HepG2 (cell line): ENCODE results near the gene SYNJ2. TPM values are rescaled to one million over a fixed set of nuclear protein-coding genes. Genes with fewer than 3 reads are reported as not detected.

ENCODE experiments used
- AKAP8 ChIP-seq: sonication (generic); formaldehyde crosslinking; IDR thresholded peaks from 2 replicates; pipeline ENCODE4 v1.5.1; 2020; ENCODE audit warnings: mild to moderate bottlenecking, missing genetic modification reagents
- CAMTA2 ChIP-seq: sonication (generic); formaldehyde crosslinking; IDR thresholded peaks from 2 replicates; pipeline ENCODE4 v1.4.0; 2020; ENCODE audit warnings: mild to moderate bottlenecking, missing genetic modification reagents, borderline replicate concordance
- ESRRA ChIP-seq: sonication (generic); formaldehyde crosslinking; IDR thresholded peaks from 2 replicates; pipeline ENCODE4 v1.5.1; 2020; ENCODE audit warnings: mild to moderate bottlenecking, low read depth, missing genetic modification reagents
- EZH2 ChIP-seq: conservative IDR thresholded peaks from 2 replicates; pipeline ENCODE4 v1.6.1; 2012; ENCODE audit warnings: mild to moderate bottlenecking, low read depth, low read length, moderate library complexity
- GFI1 ChIP-seq: sonication (generic); formaldehyde crosslinking; IDR thresholded peaks from 2 replicates; pipeline ENCODE4 v1.5.0; 2020; ENCODE audit warnings: missing genetic modification reagents, mild to moderate bottlenecking, borderline replicate concordance
- MAFF ChIP-seq: IDR thresholded peaks from 2 replicates; pipeline ENCODE4 v1.6.1; 2011; ENCODE audit warnings: low read depth, low read length, improper control_type of control experiment
- MAFG ChIP-seq: sonication (generic); formaldehyde crosslinking; IDR thresholded peaks from 2 replicates; pipeline ENCODE4 v1.5.1; 2020; ENCODE audit warnings: mild to moderate bottlenecking, missing genetic modification reagents
- MAFK ChIP-seq, 2 experiments: IDR thresholded peaks in 1 of 2; conservative IDR thresholded peaks in 1 of 2; 2 replicates each; pipeline ENCODE4 v1.6.1; 2011; ENCODE audit warnings: improper control_type of control experiment in 2 of 2, low read length in 2 of 2
- MAZ ChIP-seq, 2 experiments: sonication (generic) in 1 of 2; formaldehyde crosslinking in 1 of 2; IDR thresholded peaks; 2 replicates each; pipeline versions ENCODE4 v1.5.0 to v1.6.1; 2012 to 2020; ENCODE audit warnings: low read depth in 2 of 2, mild to moderate bottlenecking in 2 of 2, borderline replicate concordance in 1 of 2, improper control_type of control experiment in 1 of 2, low read length in 1 of 2, missing genetic modification reagents in 1 of 2, moderate library complexity in 1 of 2
- NCOA1 ChIP-seq: sonication (generic); formaldehyde crosslinking; IDR thresholded peaks from 2 replicates; pipeline ENCODE4 v1.9.0; 2021; ENCODE audit warnings: missing genetic modification reagents
- NR2C2 ChIP-seq: sonication (generic); formaldehyde crosslinking; IDR thresholded peaks from 2 replicates; pipeline ENCODE4 v1.4.0; 2020; ENCODE audit warnings: missing genetic modification reagents, mild to moderate bottlenecking, moderate library complexity, borderline replicate concordance
- PLRG1 ChIP-seq: fragments of 450-650 bp; conservative IDR thresholded peaks from 2 replicates; pipeline ENCODE4 v1.6.1; 2016
- ZFP36L1 ChIP-seq: sonication (generic); formaldehyde crosslinking; IDR thresholded peaks from 2 replicates; pipeline ENCODE4 v1.8.0; 2022; ENCODE audit warnings: mild to moderate bottlenecking, missing genetic modification reagents, moderate library complexity
- ZNF263 ChIP-seq: sonication (generic); formaldehyde crosslinking; IDR thresholded peaks from 2 replicates; pipeline ENCODE4 v1.4.0; 2020; ENCODE audit warnings: missing genetic modification reagents
- ZNF326 ChIP-seq: sonication (generic); formaldehyde crosslinking; IDR thresholded peaks from 2 replicates; pipeline ENCODE4 v1.4.0; 2020; ENCODE audit warnings: missing genetic modification reagents, borderline replicate concordance
- ZNF367 ChIP-seq: sonication (generic); formaldehyde crosslinking; IDR thresholded peaks from 2 replicates; pipeline ENCODE4 v1.4.0; 2020; ENCODE audit warnings: missing genetic modification reagents, borderline replicate concordance
- ZNF629 ChIP-seq: sonication (generic); formaldehyde crosslinking; conservative IDR thresholded peaks from 2 replicates; pipeline ENCODE4 v1.5.0; 2020; ENCODE audit warnings: missing genetic modification reagents
- ZNF704 ChIP-seq: sonication (generic); formaldehyde crosslinking; IDR thresholded peaks from 2 replicates; pipeline ENCODE4 v1.8.1; 2023; ENCODE audit warnings: mild to moderate bottlenecking, inconsistent platforms, moderate library complexity, missing genetic modification reagents, borderline replicate concordance
- ZNF883 ChIP-seq: sonication (generic); formaldehyde crosslinking; IDR thresholded peaks from 2 replicates; pipeline ENCODE4 v1.5.1; 2020; ENCODE audit warnings: mild to moderate bottlenecking, missing genetic modification reagents; ENCODE audit errors: not compliant biosample characterization
- ZSCAN12 ChIP-seq: sonication (generic); formaldehyde crosslinking; IDR thresholded peaks from 2 replicates; pipeline ENCODE4 v1.9.0; 2021; ENCODE audit warnings: mild to moderate bottlenecking, missing genetic modification reagents
- polyA plus RNA-seq, 8 experiments: library from polyadenylated mRNA; depleted of rRNA in 3 of 8; stranded (reverse) in 7 of 8; unstranded in 1 of 8; fragments of >200 nt; fragmentation: Illumina TruSeq in 4 of 8; extraction: Trizol in 4 of 8; gene quantifications; 2 replicates each; pipeline versions ENCODE4 v1.2.1 to v1.2.3, GENCODE V29; 2011 to 2016; ENCODE audit warnings: low read depth in 4 of 8, missing spikeins in 1 of 8, mixed read lengths in 1 of 8; ENCODE audit not compliant: insufficient read depth in 1 of 8
- total RNA-seq, 5 experiments: library from RNA; depleted of rRNA; stranded (reverse); fragments of >200 nt; fragmentation: Illumina TruSeq; extraction: Trizol; gene quantifications; 2 replicates each; pipeline ENCODE4 v1.2.3, GENCODE V29; 2016; ENCODE audit warnings: low read depth in 1 of 5
- TF ChIP-seq, protein P1 (sequence below): sonication (generic); formaldehyde crosslinking; IDR thresholded peaks from 2 replicates; pipeline ENCODE4 v1.4.0; 2020; ENCODE audit warnings: missing genetic modification reagents
- TF ChIP-seq, protein P2 (sequence below): sonication (generic); formaldehyde crosslinking; IDR thresholded peaks from 2 replicates; pipeline ENCODE4 v1.4.0; 2020; ENCODE audit warnings: missing genetic modification reagents
- TF ChIP-seq, protein P3 (sequence below): sonication (generic); formaldehyde crosslinking; IDR thresholded peaks from 2 replicates; pipeline ENCODE4 v1.4.0; 2020; ENCODE audit warnings: missing genetic modification reagents

SYNJ2 gene
- total and polyA plus RNA-seq, 2 of the 13 experiments (the other 11 are each of a cell fraction or from before 2014, with no cell fraction given), result 39.1 to 57.6 TPM

DNA sequence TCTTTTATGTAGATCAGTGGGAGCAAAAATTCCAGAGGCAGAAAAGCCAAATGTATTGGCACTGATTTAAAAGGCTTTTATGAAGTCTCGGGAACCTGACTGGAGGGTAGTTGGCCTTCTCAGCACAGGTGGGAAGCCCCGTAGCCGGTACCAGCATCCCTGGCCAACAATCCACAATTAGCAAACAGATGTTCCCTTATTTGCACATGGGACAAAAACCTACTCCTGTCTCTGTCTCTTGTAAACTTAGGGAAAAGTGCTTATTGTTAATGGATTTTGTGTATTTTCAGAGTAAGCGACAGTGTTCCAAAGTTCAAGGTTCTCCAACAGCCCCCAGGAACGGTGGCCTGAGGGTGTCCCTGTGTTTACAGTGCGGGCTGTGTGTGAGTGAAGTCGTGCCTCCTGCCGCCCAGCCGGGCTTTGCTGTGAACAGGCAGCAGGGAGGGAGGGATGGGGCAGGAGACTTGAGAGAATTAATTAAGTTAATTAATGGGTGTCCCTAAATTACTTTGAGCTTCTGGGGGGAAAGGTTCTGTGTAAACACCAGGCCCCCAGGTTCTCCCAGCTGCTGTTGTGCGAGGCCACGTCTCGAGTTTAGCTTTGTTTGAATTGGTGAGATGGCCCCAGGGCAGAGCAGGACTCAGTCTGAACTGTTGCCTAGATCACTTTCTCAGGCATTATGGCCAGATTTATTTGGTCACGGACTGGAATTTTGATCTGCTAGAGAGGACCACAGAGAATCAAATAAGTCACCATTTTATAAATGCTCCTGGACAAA, 3.9 kb downstream of the SYNJ2 start (continued):
- TF ChIP-seq EZH2 (no peak), ZNF704 (CRISPR knock-in tag) (no peak), ZNF367 (CRISPR knock-in tag) (peak; percentile 63; the same call in 1 of the 2 replicates), ZSCAN12 (CRISPR knock-in tag) (no peak), MAFG (CRISPR knock-in tag) (no peak), ZFP36L1 (no peak), MAFK (conservative IDR thresholded peaks at IDR 0.05 in 1 of 2, IDR thresholded peaks at IDR 0.05 in 1 of 2; ENCODE audit: low read length in 2 of 2) (peak; percentile 80 to 91), CAMTA2 (CRISPR knock-in tag) (no peak), ZNF883 (CRISPR knock-in tag) (no peak), NCOA1 (CRISPR knock-in tag) (peak; percentile 55; the same call in 1 of the 2 replicates), ZNF629 (peak; percentile 75), MAFF (peak; percentile 89), AKAP8 (no peak; the same call in 1 of the 2 replicates), MAZ (IDR thresholded peaks at IDR 0.05; ENCODE audit: borderline replicate concordance, low read depth, low read length) (peak; percentile 94), MAZ (CRISPR knock-in tag; IDR thresholded peaks at IDR 0.05; ENCODE audit: low read depth) (no peak; the same call in none of the 2 replicates), ESRRA (CRISPR knock-in tag) (no peak; the same call in 1 of the 2 replicates), ZNF326 (no peak), ZNF263 (CRISPR knock-in tag) (peak; percentile 76; the same call in 1 of the 2 replicates), PLRG1 (no peak), NR2C2 (CRISPR knock-in tag) (no peak; the same call in 1 of the 2 replicates), GFI1 (CRISPR knock-in tag) (peak; percentile 92)
- TF ChIP-seq, protein P1, sequence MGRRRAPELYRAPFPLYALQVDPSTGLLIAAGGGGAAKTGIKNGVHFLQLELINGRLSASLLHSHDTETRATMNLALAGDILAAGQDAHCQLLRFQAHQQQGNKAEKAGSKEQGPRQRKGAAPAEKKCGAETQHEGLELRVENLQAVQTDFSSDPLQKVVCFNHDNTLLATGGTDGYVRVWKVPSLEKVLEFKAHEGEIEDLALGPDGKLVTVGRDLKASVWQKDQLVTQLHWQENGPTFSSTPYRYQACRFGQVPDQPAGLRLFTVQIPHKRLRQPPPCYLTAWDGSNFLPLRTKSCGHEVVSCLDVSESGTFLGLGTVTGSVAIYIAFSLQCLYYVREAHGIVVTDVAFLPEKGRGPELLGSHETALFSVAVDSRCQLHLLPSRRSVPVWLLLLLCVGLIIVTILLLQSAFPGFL (CRISPR knock-in tag), result no peak
- TF ChIP-seq, protein P2, sequence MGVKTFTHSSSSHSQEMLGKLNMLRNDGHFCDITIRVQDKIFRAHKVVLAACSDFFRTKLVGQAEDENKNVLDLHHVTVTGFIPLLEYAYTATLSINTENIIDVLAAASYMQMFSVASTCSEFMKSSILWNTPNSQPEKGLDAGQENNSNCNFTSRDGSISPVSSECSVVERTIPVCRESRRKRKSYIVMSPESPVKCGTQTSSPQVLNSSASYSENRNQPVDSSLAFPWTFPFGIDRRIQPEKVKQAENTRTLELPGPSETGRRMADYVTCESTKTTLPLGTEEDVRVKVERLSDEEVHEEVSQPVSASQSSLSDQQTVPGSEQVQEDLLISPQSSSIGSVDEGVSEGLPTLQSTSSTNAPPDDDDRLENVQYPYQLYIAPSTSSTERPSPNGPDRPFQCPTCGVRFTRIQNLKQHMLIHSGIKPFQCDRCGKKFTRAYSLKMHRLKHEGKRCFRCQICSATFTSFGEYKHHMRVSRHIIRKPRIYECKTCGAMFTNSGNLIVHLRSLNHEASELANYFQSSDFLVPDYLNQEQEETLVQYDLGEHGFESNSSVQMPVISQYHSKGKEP (CRISPR knock-in tag), result no peak
- TF ChIP-seq, protein P3, sequence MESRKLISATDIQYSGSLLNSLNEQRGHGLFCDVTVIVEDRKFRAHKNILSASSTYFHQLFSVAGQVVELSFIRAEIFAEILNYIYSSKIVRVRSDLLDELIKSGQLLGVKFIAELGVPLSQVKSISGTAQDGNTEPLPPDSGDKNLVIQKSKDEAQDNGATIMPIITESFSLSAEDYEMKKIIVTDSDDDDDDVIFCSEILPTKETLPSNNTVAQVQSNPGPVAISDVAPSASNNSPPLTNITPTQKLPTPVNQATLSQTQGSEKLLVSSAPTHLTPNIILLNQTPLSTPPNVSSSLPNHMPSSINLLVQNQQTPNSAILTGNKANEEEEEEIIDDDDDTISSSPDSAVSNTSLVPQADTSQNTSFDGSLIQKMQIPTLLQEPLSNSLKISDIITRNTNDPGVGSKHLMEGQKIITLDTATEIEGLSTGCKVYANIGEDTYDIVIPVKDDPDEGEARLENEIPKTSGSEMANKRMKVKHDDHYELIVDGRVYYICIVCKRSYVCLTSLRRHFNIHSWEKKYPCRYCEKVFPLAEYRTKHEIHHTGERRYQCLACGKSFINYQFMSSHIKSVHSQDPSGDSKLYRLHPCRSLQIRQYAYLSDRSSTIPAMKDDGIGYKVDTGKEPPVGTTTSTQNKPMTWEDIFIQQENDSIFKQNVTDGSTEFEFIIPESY, result peak; percentile 81; the same call in 1 of the 2 replicates
